Neuronal stem cell (in vitro differentiated cells): ENCODE data around the gene ARL5B.

Source experiments
- DNase-seq: peaks from one replicate; pipeline ENCODE4 v3.0.0-alpha.2; 2013; ENCODE audit warnings: low spot score
- H2AFZ ChIP-seq: one replicate; pipeline ENCODE4 v1.6.1; 2013; ENCODE audit warnings: mild to moderate bottlenecking, low read length, inconsistent platforms
- H2AK5ac ChIP-seq: 2 replicates; pipeline ENCODE4 v1.6.1; 2013; ENCODE audit warnings: low read depth, mild to moderate bottlenecking, inconsistent platforms, low read length, moderate library complexity, mixed read lengths
- H2BK120ac ChIP-seq: 2 replicates; pipeline ENCODE4 v1.6.1; 2013; ENCODE audit warnings: low read depth, mild to moderate bottlenecking, inconsistent platforms, low read length, moderate library complexity, mixed read lengths
- H2BK12ac ChIP-seq: one replicate; pipeline ENCODE4 v1.6.1; 2013; ENCODE audit warnings: low read length, inconsistent platforms
- H2BK15ac ChIP-seq: 2 replicates; pipeline ENCODE4 v1.6.1; 2013; ENCODE audit warnings: mild to moderate bottlenecking, low read length, inconsistent platforms, mixed read lengths
- H2BK5ac ChIP-seq: one replicate; pipeline ENCODE4 v1.6.1; 2013; ENCODE audit warnings: inconsistent platforms, mild to moderate bottlenecking, low read length, moderate library complexity
- H3K14ac ChIP-seq: one replicate; pipeline ENCODE4 v1.6.1; 2013; ENCODE audit warnings: low read length, inconsistent platforms
- H3K18ac ChIP-seq: 2 replicates; pipeline ENCODE4 v1.6.1; 2013; ENCODE audit warnings: low read length, inconsistent platforms
- H3K23ac ChIP-seq: 2 replicates; pipeline ENCODE4 v1.6.1; 2013; ENCODE audit warnings: low read depth, mild to moderate bottlenecking, mixed read lengths, low read length, inconsistent platforms; ENCODE audit not compliant: poor library complexity
- H3K27ac ChIP-seq: replicated peaks from 3 replicates; pipeline ENCODE4 v1.5.1; 2013; ENCODE audit warnings: low read length, inconsistent platforms
- H3K27me3 ChIP-seq, 3 experiments: 2 replicates each; pipeline ENCODE4 v1.6.1; 2013; ENCODE audit warnings: low read length in 3 of 3, mild to moderate bottlenecking in 2 of 3, inconsistent platforms in 1 of 3, low read depth in 1 of 3, mixed read lengths in 1 of 3, moderate library complexity in 1 of 3; ENCODE audit not compliant: control insufficient read depth in 3 of 3, insufficient read depth in 3 of 3
- H3K36me3 ChIP-seq, 2 donors: replicated peaks in 1 of 2; 2 replicates each; pipeline ENCODE4 v1.6.1; 2013; ENCODE audit warnings: low read length in 2 of 2; ENCODE audit not compliant: control insufficient read depth in 2 of 2, insufficient read depth in 2 of 2
- H3K4ac ChIP-seq: 2 replicates; pipeline ENCODE4 v1.6.1; 2013; ENCODE audit warnings: inconsistent platforms, mild to moderate bottlenecking, low read length, moderate library complexity
- H3K4me1 ChIP-seq, 2 donors: 1 replicate in 1 of 2; 2 replicates in 1 of 2; pipeline ENCODE4 v1.6.1; 2013; ENCODE audit warnings: low read length in 2 of 2, low read depth in 1 of 2; ENCODE audit not compliant: control insufficient read depth in 2 of 2, insufficient read depth in 1 of 2
- H3K4me2 ChIP-seq: one replicate; pipeline ENCODE4 v1.6.1; 2013; ENCODE audit warnings: mild to moderate bottlenecking, low read length, inconsistent platforms; ENCODE audit not compliant: insufficient read depth, poor library complexity, severe bottlenecking
- H3K4me3 ChIP-seq, 2 donors: 2 replicates each; pipeline ENCODE4 v1.5.1; 2013; ENCODE audit warnings: low read length in 2 of 2, mild to moderate bottlenecking in 2 of 2, inconsistent platforms in 1 of 2, moderate library complexity in 1 of 2
- H3K79me1 ChIP-seq: one replicate; pipeline ENCODE4 v1.6.1; 2013; ENCODE audit warnings: low read depth, mild to moderate bottlenecking, inconsistent platforms, low read length, moderate library complexity
- H3K9ac ChIP-seq: one replicate; pipeline ENCODE4 v1.6.1; 2013; ENCODE audit warnings: mild to moderate bottlenecking, low read depth, low read length, inconsistent platforms; ENCODE audit not compliant: poor library complexity
- H3K9me3 ChIP-seq, 2 donors: replicated peaks in 1 of 2; 2 replicates each; pipeline versions ENCODE3 to v1.6.1; 2013; ENCODE audit warnings: low read length in 2 of 2, mild to moderate bottlenecking in 2 of 2, inconsistent platforms in 1 of 2, low read depth in 1 of 2, mixed read lengths in 1 of 2, moderate library complexity in 1 of 2; ENCODE audit not compliant: control insufficient read depth in 2 of 2, insufficient read depth in 1 of 2
- H4K8ac ChIP-seq: one replicate; pipeline ENCODE4 v1.6.1; 2013; ENCODE audit warnings: low read depth, mild to moderate bottlenecking, inconsistent platforms, low read length, moderate library complexity
- H4K91ac ChIP-seq: one replicate; pipeline ENCODE4 v1.6.1; 2013; ENCODE audit warnings: low read length, low read depth, mild to moderate bottlenecking, inconsistent platforms; ENCODE audit not compliant: poor library complexity
- WGBS, 2 donors: extraction: QIAGEN DNeasy Blood & Tissue Kit; methylation state at CpG; one replicate each; pipeline ENCODE4 v1.1.7; 2013; ENCODE audit warnings: missing lambda C conversion rate in 2 of 2, mixed read lengths in 1 of 2; ENCODE audit not compliant: insufficient read length in 2 of 2, insufficient replicate concordance in 1 of 2; ENCODE audit errors: extremely low coverage in 2 of 2; 5-methylcytosine and 5-hydroxymethylcytosine counted together

ARL5B gene

DNA sequence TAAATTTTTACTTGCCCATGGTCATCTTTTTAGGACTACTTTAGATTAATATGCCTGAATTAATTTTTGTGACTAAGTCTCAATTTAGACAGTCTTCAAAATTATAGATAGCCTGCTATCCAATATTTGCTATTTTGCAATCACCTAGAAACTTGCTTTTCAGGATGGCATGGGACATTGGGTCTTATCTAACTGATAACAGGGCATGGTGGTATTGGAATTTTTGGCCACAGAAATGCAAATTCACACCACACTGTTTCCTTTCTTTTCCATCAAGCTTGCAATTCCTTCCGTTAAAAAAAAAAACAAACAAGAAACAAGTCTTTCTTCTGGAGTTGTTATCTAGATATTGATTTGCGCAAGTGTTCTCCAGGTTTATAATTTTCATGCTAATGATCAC lies 8.8 kb downstream of the ARL5B start:
- no peak overlapping the region for H3K4me3 ChIP-seq
- no peak for DNase-seq
- no peak overlapping the region for H2BK15ac ChIP-seq
- H3K27ac ChIP-seq = no peak overlapping the region
- H2AK5ac ChIP-seq = no peak overlapping the region
- H3K4me1 ChIP-seq = no peaks in the 10 kb centered on the region
- H3K79me1 ChIP-seq = peaks cover 5% of the 10 kb centered on the region
- H2AFZ ChIP-seq = no peak overlapping the region
- no peak overlapping the region for H2BK120ac ChIP-seq
- H3K27me3 ChIP-seq = no peaks in the 10 kb centered on the region
- H3K18ac ChIP-seq = no peak overlapping the region
- no peak overlapping the region for H3K14ac ChIP-seq
- no peak overlapping the region for H4K91ac ChIP-seq
- no peak overlapping the region for H4K8ac ChIP-seq
- no CpG with 5 or more reads among the region's 2 CpGs for WGBS, 2 donors
- H3K9me3 ChIP-seq = peaks cover 0 to 3% of the 10 kb centered on the region in 2 donors
- H3K4me2 ChIP-seq = no peak overlapping the region
- H2BK12ac ChIP-seq = no peak overlapping the region
- no peak overlapping the region for H2BK5ac ChIP-seq
- peaks cover 5 to 88% of the 10 kb centered on the region in 2 donors for H3K36me3 ChIP-seq
- no peak overlapping the region for H3K9ac ChIP-seq
- H3K4ac ChIP-seq = no peak overlapping the region
- no peak overlapping the region for H3K23ac ChIP-seq

GRCh38 chr10:18675086-18675801 lies 16.0 kb downstream of the ARL5B start:
- Histone ChIP-seq H3K4ac (no peak overlapping the region), H3K4me3 (no peak overlapping the region), H3K9ac (no peak overlapping the region), H3K18ac (no peak overlapping the region), H3K14ac (no peak overlapping the region), H3K27ac (no peak overlapping the region), H3K36me3 (peaks cover 10 to 94% of the 10 kb centered on the region in 2 donors), H3K4me1 (no peaks in the 10 kb centered on the region), H3K27me3 (no peaks in the 10 kb centered on the region), H2BK5ac (no peak overlapping the region), H2BK120ac (no peak overlapping the region), H3K23ac (no peak overlapping the region), H4K91ac (no peak overlapping the region), H2BK15ac (no peak overlapping the region), H2AK5ac (no peak overlapping the region), H3K4me2 (no peak overlapping the region), H2BK12ac (no peak overlapping the region), H3K9me3 (no peaks in the 10 kb centered on the region), H4K8ac (no peak overlapping the region), H3K79me1 (no peaks in the 10 kb centered on the region), H2AFZ (no peak overlapping the region)
- WGBS, 2 donors = no CpG with 5 or more reads among the region's 4 CpGs
- no peak for DNase-seq

DNA sequence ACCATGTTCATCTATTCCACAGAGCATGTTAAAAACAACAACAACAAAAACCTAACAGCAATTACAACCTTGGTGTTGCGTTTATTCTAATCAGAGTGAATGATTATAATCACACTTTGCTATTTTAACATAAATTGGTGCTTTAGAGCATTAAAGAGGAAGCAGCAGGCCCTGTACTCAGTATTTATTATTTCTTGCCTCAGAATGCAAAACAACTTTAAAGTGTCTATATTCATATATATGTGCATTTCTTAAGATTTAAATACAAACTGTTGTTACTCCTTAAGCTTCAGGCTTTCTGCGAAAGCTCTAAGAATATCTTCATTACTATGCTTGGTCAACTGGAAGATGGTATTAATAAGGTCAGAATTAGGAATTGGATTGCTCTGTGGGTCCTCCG lies 21.5 kb downstream of the ARL5B start:
- Histone ChIP-seq H2AK5ac (no peak overlapping the region), H2BK12ac (no peak overlapping the region), H3K14ac (no peak overlapping the region), H3K79me1 (no peaks in the 10 kb centered on the region), H2BK120ac (no peak overlapping the region), H3K9ac (no peak overlapping the region), H3K4me2 (no peak overlapping the region), H3K4me3 (no peak overlapping the region), H3K4me1 (no peaks in the 10 kb centered on the region), H2AFZ (no peak overlapping the region), H2BK15ac (no peak overlapping the region), H3K27me3 (no peaks in the 10 kb centered on the region), H4K8ac (no peak overlapping the region), H3K27ac (no peak overlapping the region), H2BK5ac (no peak overlapping the region), H3K36me3 (peaks cover 0 to 67% of the 10 kb centered on the region in 2 donors), H3K18ac (no peak overlapping the region), H3K23ac (no peak overlapping the region), H3K9me3 (no peaks in the 10 kb centered on the region), H4K91ac (no peak overlapping the region), H3K4ac (no peak overlapping the region)
- DNase-seq = no peak
- WGBS, 2 donors = no CpG with 5 or more reads among the region's 3 CpGs

DNA sequence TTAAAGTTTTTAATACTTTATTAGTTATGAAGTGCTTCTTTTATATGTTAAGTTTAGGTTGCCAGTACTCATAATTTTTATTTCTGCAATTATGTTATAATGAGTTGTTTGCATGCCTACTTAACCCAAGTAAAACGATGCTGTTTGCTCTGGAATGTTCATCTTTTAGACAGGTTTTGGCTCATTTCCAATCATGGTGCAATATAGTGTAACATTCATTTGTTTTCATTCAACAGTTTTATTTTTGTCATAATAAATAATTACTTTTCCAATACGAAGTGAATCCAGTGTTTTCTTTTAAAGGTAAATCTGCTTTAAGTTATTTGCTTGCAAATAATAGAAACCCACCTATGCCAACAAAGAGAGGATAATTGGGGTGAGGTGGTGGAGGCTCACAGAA lies 22.1 kb downstream of the ARL5B start:
- Histone ChIP-seq H4K91ac (no peak overlapping the region), H3K4me3 (no peak overlapping the region), H3K4ac (no peak overlapping the region), H2BK120ac (no peak overlapping the region), H3K4me2 (no peak overlapping the region), H3K14ac (no peak overlapping the region), H3K27me3 (no peaks in the 10 kb centered on the region), H2BK15ac (no peak overlapping the region), H3K27ac (no peak overlapping the region), H3K23ac (no peak overlapping the region), H4K8ac (no peak overlapping the region), H2AK5ac (no peak overlapping the region), H2BK12ac (no peak overlapping the region), H2AFZ (no peak overlapping the region), H3K9me3 (no peaks in the 10 kb centered on the region), H3K18ac (no peak overlapping the region), H3K9ac (no peak overlapping the region), H3K79me1 (no peaks in the 10 kb centered on the region), H2BK5ac (no peak overlapping the region), H3K36me3 (peaks cover 0 to 61% of the 10 kb centered on the region in 2 donors), H3K4me1 (no peaks in the 10 kb centered on the region)
- no peak for DNase-seq
- no CpG with 5 or more reads among the region's 2 CpGs for WGBS, 2 donors
